ENCODE data around the gene PCP4L1.

Gene PCP4L1

DNA sequence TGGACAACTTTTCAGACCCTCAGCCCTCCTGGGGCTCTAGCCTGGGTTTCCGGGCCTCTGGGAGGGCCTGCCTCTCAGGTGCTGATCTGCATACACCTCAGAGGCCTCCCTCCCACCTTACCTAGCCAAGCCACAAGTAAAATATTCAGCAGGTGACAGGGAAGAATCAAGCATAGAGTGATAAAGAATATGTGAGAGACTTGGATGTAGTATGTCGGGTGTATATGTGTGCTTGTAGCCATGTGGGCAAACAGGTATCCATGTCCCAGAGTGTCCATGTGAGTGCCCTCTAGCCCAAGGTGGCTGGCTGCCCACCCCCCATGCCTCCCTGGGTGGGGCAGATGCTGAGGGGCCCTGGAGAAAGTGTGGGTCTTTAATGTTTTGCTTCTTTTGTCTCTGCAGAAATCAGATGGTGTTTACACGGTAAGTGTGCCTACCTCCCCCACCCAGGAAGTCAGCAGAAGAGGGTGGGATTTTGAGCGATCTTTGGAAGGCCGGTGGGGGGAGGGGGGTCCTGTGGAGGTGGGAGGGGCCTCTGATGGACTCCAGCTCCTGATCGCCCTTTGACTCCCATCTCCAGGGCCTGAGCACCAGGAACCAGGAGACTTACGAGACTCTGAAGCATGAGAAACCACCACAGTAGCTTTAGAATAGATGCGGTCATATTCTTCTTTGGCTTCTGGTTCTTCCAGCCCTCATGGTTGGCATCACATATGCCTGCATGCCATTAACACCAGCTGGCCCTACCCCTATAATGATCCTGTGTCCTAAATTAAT is 40.1 kb upstream of the PCP4L1 start:
- Histone ChIP-seq H3K27me3 (ENCODE audit: insufficient read depth, poor library complexity, severe bottlenecking) (no peaks in the 10 kb centered on the region), H3K27ac (replicated peaks) (no peak overlapping the region), H3K4me3 (replicated peaks; ENCODE audit: insufficient read depth, low read length) (no peak overlapping the region)
- no peak for DNase-seq (ENCODE audit: low read depth in 1 of 2, low spot score in 1 of 2)
- TF ChIP-seq GABPA (IDR thresholded peaks at IDR 0.05; ENCODE audit: low read depth) = no peak
- no peak for TF ChIP-seq POLR2AphosphoS5 (IDR thresholded peaks at IDR 0.05; ENCODE audit: low read depth)
- TF ChIP-seq, protein P1, sequence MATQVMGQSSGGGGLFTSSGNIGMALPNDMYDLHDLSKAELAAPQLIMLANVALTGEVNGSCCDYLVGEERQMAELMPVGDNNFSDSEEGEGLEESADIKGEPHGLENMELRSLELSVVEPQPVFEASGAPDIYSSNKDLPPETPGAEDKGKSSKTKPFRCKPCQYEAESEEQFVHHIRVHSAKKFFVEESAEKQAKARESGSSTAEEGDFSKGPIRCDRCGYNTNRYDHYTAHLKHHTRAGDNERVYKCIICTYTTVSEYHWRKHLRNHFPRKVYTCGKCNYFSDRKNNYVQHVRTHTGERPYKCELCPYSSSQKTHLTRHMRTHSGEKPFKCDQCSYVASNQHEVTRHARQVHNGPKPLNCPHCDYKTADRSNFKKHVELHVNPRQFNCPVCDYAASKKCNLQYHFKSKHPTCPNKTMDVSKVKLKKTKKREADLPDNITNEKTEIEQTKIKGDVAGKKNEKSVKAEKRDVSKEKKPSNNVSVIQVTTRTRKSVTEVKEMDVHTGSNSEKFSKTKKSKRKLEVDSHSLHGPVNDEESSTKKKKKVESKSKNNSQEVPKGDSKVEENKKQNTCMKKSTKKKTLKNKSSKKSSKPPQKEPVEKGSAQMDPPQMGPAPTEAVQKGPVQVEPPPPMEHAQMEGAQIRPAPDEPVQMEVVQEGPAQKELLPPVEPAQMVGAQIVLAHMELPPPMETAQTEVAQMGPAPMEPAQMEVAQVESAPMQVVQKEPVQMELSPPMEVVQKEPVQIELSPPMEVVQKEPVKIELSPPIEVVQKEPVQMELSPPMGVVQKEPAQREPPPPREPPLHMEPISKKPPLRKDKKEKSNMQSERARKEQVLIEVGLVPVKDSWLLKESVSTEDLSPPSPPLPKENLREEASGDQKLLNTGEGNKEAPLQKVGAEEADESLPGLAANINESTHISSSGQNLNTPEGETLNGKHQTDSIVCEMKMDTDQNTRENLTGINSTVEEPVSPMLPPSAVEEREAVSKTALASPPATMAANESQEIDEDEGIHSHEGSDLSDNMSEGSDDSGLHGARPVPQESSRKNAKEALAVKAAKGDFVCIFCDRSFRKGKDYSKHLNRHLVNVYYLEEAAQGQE (IDR thresholded peaks at IDR 0.05; ENCODE audit: insufficient replicate concordance, low read depth) = no peak
- TF ChIP-seq, protein P2, sequence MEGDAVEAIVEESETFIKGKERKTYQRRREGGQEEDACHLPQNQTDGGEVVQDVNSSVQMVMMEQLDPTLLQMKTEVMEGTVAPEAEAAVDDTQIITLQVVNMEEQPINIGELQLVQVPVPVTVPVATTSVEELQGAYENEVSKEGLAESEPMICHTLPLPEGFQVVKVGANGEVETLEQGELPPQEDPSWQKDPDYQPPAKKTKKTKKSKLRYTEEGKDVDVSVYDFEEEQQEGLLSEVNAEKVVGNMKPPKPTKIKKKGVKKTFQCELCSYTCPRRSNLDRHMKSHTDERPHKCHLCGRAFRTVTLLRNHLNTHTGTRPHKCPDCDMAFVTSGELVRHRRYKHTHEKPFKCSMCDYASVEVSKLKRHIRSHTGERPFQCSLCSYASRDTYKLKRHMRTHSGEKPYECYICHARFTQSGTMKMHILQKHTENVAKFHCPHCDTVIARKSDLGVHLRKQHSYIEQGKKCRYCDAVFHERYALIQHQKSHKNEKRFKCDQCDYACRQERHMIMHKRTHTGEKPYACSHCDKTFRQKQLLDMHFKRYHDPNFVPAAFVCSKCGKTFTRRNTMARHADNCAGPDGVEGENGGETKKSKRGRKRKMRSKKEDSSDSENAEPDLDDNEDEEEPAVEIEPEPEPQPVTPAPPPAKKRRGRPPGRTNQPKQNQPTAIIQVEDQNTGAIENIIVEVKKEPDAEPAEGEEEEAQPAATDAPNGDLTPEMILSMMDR (IDR thresholded peaks at IDR 0.05; ENCODE audit: insufficient read depth, low read length) = no peak
- TF ChIP-seq SPI1 (IDR thresholded peaks at IDR 0.05; ENCODE audit: borderline replicate concordance, low read depth) = no peak

DNA sequence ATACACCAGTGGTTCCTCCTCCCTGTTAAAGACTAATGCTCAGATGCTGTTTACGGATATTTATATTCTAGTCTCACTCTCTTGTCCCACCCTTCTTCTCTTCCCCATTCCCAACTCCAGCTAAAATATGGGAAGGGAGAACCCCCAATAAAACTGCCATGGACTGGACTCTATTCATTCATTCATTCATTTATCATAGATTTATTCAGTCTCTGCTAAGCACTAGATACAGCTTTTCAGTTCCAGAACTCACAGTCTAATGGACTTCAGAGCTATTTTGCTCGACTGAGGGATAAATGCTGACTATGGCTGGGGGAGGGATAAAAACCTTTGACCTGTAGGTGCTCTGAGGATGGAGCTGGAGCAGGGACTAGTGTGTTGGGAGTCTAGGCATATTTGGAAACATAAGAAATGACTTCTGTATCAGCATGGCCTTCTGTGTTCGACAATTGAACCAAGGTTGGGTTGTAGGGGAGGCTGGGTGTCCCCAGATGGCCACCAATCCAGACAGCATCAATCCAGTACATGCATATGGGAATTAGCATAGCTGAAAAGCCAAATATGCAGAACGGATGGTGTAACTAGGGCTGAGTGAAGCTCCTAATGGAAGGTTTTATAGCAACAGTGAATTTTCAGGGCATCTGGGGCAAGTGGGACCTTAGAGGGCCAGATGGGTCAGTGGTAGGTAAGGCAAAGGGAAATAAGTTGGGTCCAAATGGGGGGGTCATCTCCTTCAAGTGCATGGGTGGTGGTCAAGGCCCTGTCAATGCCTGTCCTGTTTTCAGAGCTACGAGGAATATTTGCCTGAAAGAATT is 39.3 kb upstream of the PCP4L1 start:
- no peaks in the 10 kb centered on the region for H3K27me3 ChIP-seq (ENCODE audit: insufficient read depth, poor library complexity, severe bottlenecking)
- no peak for DNase-seq (ENCODE audit: low read depth in 1 of 2, low spot score in 1 of 2)
- H3K27ac ChIP-seq (replicated peaks) = no peak overlapping the region
- no peak overlapping the region for H3K4me3 ChIP-seq (replicated peaks; ENCODE audit: insufficient read depth, low read length)
- TF ChIP-seq GABPA (IDR thresholded peaks at IDR 0.05; ENCODE audit: low read depth) (no peak), SPI1 (IDR thresholded peaks at IDR 0.05; ENCODE audit: borderline replicate concordance, low read depth) (no peak), POLR2AphosphoS5 (IDR thresholded peaks at IDR 0.05; ENCODE audit: low read depth) (no peak)
- TF ChIP-seq, protein P2 (IDR thresholded peaks at IDR 0.05; ENCODE audit: insufficient read depth, low read length) = no peak
- TF ChIP-seq, protein P1 (IDR thresholded peaks at IDR 0.05; ENCODE audit: insufficient replicate concordance, low read depth) = no peak

DNA sequence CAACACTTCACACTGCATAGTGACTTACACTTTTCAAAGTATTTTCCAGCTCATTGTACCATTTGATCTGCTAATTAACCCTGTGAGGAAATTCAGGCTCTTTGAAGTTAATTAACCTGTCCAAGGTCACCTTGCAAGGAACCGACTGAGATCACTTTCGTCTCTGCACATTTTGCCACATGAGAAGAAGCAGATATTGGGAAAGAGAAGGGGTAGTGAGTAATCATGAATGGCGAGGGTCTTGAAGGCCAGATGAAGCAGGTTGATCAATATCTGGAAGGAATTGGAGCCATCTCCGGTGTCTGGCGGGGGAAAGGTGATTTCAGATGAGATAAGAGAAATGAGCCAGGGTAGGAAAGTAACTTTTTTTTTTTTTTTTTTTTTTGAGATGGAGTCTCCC is 38.5 kb upstream of the PCP4L1 start:
- DNase-seq (ENCODE audit: low read depth in 1 of 2, low spot score in 1 of 2) = no peak
- Histone ChIP-seq H3K27me3 (ENCODE audit: insufficient read depth, poor library complexity, severe bottlenecking) (no peaks in the 10 kb centered on the region), H3K4me3 (replicated peaks; ENCODE audit: insufficient read depth, low read length) (no peak overlapping the region), H3K27ac (replicated peaks) (no peak overlapping the region)
- TF ChIP-seq GABPA (IDR thresholded peaks at IDR 0.05; ENCODE audit: low read depth) (no peak), SPI1 (IDR thresholded peaks at IDR 0.05; ENCODE audit: borderline replicate concordance, low read depth) (no peak), POLR2AphosphoS5 (IDR thresholded peaks at IDR 0.05; ENCODE audit: low read depth) (no peak)
- TF ChIP-seq, protein P1 (IDR thresholded peaks at IDR 0.05; ENCODE audit: insufficient replicate concordance, low read depth) = no peak
- TF ChIP-seq, protein P2 (IDR thresholded peaks at IDR 0.05; ENCODE audit: insufficient read depth, low read length) = no peak

Data from HL-60 (cell line).